ENCODE measurements around the gene SAMD9.

The SAMD9 gene

GRCh38 chr7:93051660-93052059 is 66.1 kb downstream of the SAMD9 start:
- no peak for DNase-seq (ENCODE audit: extremely low spot score)
- ChIA-PET POLR2A (no interaction called here), CTCF (no interaction called here)
- no peak for TF ChIP-seq CTCF (IDR thresholded peaks at IDR 0.05; ENCODE audit: control extremely low read depth, extremely low read depth, low read depth, missing control alignments)
